Measurements from ENCODE around the gene ANKRD29.

The ANKRD29 gene

DNA sequence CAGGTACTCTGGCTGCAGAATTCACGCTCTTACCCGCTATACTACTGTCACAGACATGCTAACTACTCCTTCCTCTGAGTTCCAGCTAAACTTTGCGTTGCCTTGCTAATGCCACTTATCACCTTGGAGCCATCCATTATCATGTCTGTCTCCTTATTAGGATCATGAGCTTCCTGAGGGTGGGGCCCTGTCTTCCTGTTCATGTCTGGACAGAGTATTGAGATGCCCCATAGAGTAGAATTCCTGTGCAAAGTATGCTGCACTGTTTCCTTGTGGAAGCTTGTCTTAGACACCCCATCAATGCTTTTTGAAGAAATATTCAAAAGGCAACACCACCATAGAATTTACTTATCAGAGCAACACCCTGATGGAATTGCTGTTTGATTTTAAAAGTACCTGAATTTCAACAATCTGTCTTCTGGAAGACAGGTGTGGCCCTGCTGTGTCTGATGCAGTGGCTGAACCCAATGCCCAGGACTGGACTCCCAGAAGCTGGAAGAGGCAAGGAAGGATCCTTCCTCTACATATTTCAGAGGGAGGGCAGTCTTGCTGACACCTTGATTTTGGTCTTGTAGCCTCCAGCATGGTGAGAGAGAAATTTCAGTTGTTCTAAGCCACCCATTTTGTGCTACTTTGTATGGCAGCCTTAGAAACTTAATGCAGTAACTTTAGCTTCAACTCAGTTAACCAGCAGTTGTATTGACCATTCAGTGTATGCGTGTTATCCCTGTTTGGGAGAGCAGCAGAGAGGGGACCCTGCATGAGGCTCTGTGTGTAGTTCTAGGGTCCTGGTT, 32.1 kb upstream of the ANKRD29 start:
- Histone ChIP-seq H3K4me3 (ENCODE audit: low read depth, low read length, poor library complexity, severe bottlenecking) (no peak overlapping the region), H2AFZ (ENCODE audit: low read length) (no peak overlapping the region), H3K79me2 (ENCODE audit: insufficient read depth, low read length) (no peaks in the 10 kb centered on the region), H3K27me3 (ENCODE audit: insufficient read depth, low read length) (no peaks in the 10 kb centered on the region), H3K9ac (ENCODE audit: low read length) (no peak overlapping the region), H3K9me3 (ENCODE audit: low read length) (no peaks in the 10 kb centered on the region), H3F3A (ENCODE audit: insufficient read depth, low read length) (no peaks in the 10 kb centered on the region), H3K4me2 (ENCODE audit: low read length) (no peak overlapping the region), H3K36me3 (ENCODE audit: insufficient read depth, low read length) (no peaks in the 10 kb centered on the region), H3K27ac (ENCODE audit: low read depth, low read length, poor library complexity, severe bottlenecking) (no peak overlapping the region), H4K20me1 (ENCODE audit: insufficient read depth, low read length) (no peaks in the 10 kb centered on the region), H3K9me2 (ENCODE audit: low read depth, low read length) (no peaks in the 10 kb centered on the region), H3K4me1 (ENCODE audit: insufficient read depth, low read length, severe bottlenecking) (no peaks in the 10 kb centered on the region)
- TF ChIP-seq EZH2 (IDR thresholded peaks at IDR 0.05; ENCODE audit: borderline replicate concordance, low read length) = no peak
- TF ChIP-seq, protein P1, sequence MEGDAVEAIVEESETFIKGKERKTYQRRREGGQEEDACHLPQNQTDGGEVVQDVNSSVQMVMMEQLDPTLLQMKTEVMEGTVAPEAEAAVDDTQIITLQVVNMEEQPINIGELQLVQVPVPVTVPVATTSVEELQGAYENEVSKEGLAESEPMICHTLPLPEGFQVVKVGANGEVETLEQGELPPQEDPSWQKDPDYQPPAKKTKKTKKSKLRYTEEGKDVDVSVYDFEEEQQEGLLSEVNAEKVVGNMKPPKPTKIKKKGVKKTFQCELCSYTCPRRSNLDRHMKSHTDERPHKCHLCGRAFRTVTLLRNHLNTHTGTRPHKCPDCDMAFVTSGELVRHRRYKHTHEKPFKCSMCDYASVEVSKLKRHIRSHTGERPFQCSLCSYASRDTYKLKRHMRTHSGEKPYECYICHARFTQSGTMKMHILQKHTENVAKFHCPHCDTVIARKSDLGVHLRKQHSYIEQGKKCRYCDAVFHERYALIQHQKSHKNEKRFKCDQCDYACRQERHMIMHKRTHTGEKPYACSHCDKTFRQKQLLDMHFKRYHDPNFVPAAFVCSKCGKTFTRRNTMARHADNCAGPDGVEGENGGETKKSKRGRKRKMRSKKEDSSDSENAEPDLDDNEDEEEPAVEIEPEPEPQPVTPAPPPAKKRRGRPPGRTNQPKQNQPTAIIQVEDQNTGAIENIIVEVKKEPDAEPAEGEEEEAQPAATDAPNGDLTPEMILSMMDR (IDR thresholded peaks at IDR 0.05; ENCODE audit: low read length) = no peak

DNA sequence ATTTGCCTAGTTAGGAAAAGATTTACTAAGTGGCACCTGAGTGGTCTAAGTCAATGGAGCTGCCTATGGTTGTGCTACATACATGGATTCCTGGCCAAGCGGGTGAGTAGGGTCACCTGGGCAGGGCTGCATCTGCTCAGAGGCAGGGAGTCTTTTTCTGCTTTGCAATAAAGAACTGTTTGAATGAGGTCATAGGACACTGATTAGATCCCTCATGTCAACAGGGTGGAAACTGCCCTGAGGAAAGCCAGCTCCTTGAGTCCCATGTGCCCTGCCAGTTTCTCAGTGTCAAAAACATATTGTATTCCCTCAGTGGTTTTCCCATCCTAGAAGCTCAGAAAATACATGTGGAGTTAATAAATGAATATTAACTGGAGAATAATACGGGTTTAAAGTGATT, 31.1 kb upstream of the ANKRD29 start:
- TF ChIP-seq EZH2 (IDR thresholded peaks at IDR 0.05; ENCODE audit: borderline replicate concordance, low read length) = no peak
- TF ChIP-seq, protein P1 (IDR thresholded peaks at IDR 0.05; ENCODE audit: low read length) = no peak
- Histone ChIP-seq H4K20me1 (ENCODE audit: insufficient read depth, low read length) (no peaks in the 10 kb centered on the region), H2AFZ (ENCODE audit: low read length) (no peak overlapping the region), H3K9ac (ENCODE audit: low read length) (no peak overlapping the region), H3K9me3 (ENCODE audit: low read length) (no peaks in the 10 kb centered on the region), H3K4me1 (ENCODE audit: insufficient read depth, low read length, severe bottlenecking) (no peaks in the 10 kb centered on the region), H3K4me2 (ENCODE audit: low read length) (no peak overlapping the region), H3K27ac (ENCODE audit: low read depth, low read length, poor library complexity, severe bottlenecking) (no peak overlapping the region), H3K79me2 (ENCODE audit: insufficient read depth, low read length) (no peaks in the 10 kb centered on the region), H3K9me2 (ENCODE audit: low read depth, low read length) (no peaks in the 10 kb centered on the region), H3K4me3 (ENCODE audit: low read depth, low read length, poor library complexity, severe bottlenecking) (no peak overlapping the region), H3F3A (ENCODE audit: insufficient read depth, low read length) (no peaks in the 10 kb centered on the region), H3K36me3 (ENCODE audit: insufficient read depth, low read length) (no peaks in the 10 kb centered on the region), H3K27me3 (ENCODE audit: insufficient read depth, low read length) (no peaks in the 10 kb centered on the region)

DNA sequence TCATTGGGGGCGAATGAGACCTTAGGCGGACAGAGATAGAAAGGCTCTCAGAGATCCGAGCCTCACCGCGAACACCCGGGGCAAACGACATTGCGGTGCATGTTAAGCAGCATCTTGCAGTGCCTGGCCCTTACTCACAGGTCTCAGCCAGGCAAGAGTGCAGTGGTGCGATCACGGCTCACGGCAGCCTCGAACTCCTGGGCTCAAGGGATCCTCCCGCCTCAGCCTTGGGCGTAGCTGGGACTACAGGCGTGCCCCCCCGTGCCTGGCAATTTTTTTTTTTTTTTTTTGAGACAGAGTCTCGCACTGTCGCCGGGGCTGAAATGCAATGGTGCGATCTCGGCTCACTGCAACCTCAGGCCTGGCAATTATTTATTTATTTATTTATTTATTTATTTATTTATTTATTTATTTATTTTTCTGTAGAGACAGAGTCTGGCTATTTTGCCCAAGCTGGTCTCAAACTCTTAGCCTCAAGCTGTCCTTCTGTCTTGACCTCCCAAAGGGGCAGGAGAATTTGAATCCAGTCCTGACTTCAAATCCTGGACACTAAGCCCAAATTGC, 27.9 kb upstream of the ANKRD29 start:
- TF ChIP-seq EZH2 (IDR thresholded peaks at IDR 0.05; ENCODE audit: borderline replicate concordance, low read length) = no peak
- TF ChIP-seq, protein P1 (IDR thresholded peaks at IDR 0.05; ENCODE audit: low read length) = no peak
- Histone ChIP-seq H3K9me3 (ENCODE audit: low read length) (no peaks in the 10 kb centered on the region), H3K4me1 (ENCODE audit: insufficient read depth, low read length, severe bottlenecking) (no peaks in the 10 kb centered on the region), H3K4me2 (ENCODE audit: low read length) (no peak overlapping the region), H3F3A (ENCODE audit: insufficient read depth, low read length) (no peaks in the 10 kb centered on the region), H3K9me2 (ENCODE audit: low read depth, low read length) (no peaks in the 10 kb centered on the region), H3K79me2 (ENCODE audit: insufficient read depth, low read length) (no peaks in the 10 kb centered on the region), H3K9ac (ENCODE audit: low read length) (no peak overlapping the region), H4K20me1 (ENCODE audit: insufficient read depth, low read length) (no peaks in the 10 kb centered on the region), H3K27me3 (ENCODE audit: insufficient read depth, low read length) (no peaks in the 10 kb centered on the region), H2AFZ (ENCODE audit: low read length) (no peak overlapping the region), H3K36me3 (ENCODE audit: insufficient read depth, low read length) (no peaks in the 10 kb centered on the region), H3K27ac (ENCODE audit: low read depth, low read length, poor library complexity, severe bottlenecking) (no peak overlapping the region), H3K4me3 (ENCODE audit: low read depth, low read length, poor library complexity, severe bottlenecking) (no peak overlapping the region)

All from OCI-LY1 (cell line).